Fibroblast of lung (primary cell): ENCODE measurements around the gene LSAMP.

Source experiments
- EZH2 ChIP-seq: IDR thresholded peaks from 2 replicates; pipeline ENCODE4 v1.5.1; 2012; ENCODE audit warnings: low read length, control low read depth, mild to moderate bottlenecking; ENCODE audit errors: missing control alignments
- TF ChIP-seq, protein P1 (sequence below), 2 donors: IDR thresholded peaks in 1 of 2; conservative IDR thresholded peaks in 1 of 2; 1 replicate in 1 of 2; 2 replicates in 1 of 2; pipeline ENCODE4 v1.5.1; 2011 to 2012; ENCODE audit warnings: low read length in 2 of 2, control low read depth in 1 of 2, inconsistent platforms in 1 of 2, low read depth in 1 of 2, mild to moderate bottlenecking in 1 of 2

DNA sequence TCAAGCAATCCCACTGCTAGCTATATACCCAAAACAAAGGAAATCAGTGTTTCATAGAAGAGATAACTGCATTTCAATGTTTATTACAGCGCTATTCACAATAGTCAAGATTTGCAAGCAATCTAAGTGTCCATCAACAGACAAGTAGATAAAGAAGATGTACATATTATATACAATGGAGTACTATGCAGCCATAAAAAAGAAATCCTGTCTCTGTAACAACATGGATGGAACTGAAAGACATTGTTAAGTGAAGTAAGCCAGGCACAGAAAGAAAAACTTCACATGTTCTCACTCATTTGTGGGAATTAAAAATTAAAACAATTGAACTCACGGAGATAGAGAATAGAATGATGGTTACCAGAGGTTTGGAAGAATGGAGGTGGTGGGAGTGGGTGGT lies 89.2 kb downstream of the LSAMP start:
- TF ChIP-seq, protein P1, sequence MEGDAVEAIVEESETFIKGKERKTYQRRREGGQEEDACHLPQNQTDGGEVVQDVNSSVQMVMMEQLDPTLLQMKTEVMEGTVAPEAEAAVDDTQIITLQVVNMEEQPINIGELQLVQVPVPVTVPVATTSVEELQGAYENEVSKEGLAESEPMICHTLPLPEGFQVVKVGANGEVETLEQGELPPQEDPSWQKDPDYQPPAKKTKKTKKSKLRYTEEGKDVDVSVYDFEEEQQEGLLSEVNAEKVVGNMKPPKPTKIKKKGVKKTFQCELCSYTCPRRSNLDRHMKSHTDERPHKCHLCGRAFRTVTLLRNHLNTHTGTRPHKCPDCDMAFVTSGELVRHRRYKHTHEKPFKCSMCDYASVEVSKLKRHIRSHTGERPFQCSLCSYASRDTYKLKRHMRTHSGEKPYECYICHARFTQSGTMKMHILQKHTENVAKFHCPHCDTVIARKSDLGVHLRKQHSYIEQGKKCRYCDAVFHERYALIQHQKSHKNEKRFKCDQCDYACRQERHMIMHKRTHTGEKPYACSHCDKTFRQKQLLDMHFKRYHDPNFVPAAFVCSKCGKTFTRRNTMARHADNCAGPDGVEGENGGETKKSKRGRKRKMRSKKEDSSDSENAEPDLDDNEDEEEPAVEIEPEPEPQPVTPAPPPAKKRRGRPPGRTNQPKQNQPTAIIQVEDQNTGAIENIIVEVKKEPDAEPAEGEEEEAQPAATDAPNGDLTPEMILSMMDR (conservative IDR thresholded peaks at IDR 0.05 in 1 of 2, IDR thresholded peaks at IDR 0.05 in 1 of 2; ENCODE audit: low read depth in 1 of 2, low read length in 2 of 2) = no peak
- no peak for TF ChIP-seq EZH2
